GM21723 (cell line): ENCODE results near the gene CDCA7.
"Not testable (repeated sequence)": the region's sequence is repeated elsewhere in the genome, so short reads cannot be mapped to it uniquely, and the experiment has no call there.

Experiments
- ATAC-seq: cut with Tn5 transposase; IDR thresholded peaks from one replicate; pipeline ENCODE4 v1.9.1; 2021; ENCODE audit warnings: mild to moderate bottlenecking, moderate library complexity; ENCODE audit not compliant: unreplicated experiment

CDCA7 gene

DNA sequence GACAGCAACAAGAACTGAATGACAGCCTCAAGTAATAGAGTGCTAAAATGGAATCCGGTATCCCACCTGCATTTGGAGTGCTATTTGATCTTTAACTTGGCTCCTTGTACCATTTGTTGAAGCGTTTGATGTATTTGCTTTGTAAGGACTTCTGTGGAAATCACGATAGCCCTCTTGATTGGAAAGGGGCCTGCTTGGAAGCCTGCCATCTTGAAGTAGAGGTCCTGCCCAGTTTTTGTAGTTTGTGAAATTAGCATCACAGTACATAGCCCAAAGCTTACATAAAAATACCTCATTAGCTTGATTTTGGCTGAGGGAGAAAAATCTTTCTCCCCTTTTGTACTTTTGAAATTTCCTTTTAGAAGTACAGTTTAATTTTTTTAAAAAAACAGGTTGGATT is 2.7 kb downstream of the CDCA7 start:
- ATAC-seq = no peak

DNA sequence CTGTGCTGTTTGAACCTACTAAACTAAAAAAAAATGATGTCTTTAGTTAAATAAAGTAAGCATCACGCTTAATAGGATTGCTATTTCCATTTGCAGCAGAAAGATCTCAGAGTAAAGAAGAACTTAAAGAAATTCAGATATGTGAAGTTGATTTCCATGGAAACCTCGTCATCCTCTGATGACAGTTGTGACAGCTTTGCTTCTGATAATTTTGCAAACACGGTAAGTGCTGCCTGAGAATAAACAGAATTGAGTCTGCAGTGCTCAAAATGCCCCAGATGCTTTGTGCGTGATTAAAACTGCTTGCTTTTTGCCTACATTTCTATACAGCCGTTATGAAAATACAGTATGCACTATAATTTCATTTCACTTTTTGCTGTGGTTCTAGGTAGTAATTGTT is 3.9 kb downstream of the CDCA7 start:
- ATAC-seq = no peak

DNA sequence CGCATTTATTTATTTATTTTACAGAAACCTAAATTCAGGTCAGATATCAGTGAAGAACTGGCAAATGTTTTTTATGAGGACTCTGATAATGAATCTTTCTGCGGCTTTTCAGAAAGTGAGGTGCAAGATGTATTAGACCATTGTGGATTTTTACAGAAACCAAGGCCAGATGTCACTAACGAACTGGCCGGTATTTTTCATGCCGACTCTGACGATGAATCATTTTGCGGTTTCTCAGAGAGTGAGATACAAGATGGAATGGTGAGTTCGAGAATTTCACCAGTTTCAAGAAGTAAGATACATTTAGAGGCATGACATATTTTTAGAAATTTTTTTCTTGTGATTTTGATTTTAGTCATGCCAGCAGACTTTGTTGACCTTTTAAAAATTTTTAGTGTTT is 4.6 kb downstream of the CDCA7 start:
- ATAC-seq = peak; percentile 66

DNA sequence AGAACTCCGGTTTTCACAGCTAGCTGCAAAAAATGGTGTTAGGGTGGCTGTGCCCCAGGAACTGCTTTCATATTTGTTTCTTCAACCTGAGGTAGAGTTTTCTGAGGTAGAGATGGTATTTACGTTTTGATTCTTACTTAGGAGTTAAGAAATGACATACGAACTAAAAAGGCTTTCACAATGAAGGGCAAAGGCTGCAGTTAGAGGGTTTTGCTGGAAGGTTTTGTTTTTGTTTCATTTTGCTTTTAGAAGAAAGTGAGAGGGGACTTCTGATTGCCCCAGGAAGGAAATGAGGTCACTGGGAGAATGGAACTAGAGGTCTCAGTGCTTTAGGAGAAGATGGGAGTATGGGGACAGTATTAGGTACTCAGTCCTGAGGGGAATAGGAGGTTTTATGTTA is 15.5 kb downstream of the CDCA7 start:
- ATAC-seq = no peak

DNA sequence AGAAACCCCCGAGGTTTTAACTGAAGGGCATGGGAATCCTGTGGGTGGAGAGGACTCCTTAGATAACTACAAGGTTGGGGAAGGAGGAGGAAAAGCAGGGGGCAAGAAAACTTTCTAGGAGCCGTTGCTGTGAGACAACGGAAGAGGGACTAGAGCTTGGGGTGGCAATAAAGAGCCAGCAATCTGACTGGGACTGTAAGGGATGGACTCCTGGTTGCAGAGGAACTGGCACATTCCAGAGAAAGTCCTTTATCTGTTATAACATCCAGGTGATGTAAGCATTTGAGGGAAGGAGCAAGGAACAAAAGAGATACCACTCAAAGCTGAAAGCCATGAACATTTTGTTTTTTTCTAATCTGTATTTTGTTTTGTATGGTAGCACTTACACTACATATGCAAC is 16.4 kb downstream of the CDCA7 start:
- ATAC-seq = no peak

DNA sequence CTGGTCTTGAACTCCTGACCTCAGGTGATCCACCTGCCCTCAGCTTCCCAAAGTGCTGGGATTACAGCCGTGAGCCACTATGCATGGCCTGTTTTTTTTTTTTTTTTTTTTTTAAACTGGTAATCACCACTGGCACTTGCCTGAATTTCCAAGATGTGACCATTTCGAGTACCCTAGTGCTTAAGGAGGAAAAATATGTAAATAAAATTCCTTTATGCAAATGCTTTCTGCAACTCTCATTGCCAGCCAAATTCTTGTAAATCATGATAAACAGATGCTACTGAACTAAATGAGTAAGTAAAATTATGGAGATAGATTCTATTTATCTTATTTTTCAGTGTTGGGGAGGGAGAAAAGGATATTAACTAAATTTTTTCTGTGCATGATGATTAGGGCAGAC is 18.6 kb downstream of the CDCA7 start:
- ATAC-seq = no peak

DNA sequence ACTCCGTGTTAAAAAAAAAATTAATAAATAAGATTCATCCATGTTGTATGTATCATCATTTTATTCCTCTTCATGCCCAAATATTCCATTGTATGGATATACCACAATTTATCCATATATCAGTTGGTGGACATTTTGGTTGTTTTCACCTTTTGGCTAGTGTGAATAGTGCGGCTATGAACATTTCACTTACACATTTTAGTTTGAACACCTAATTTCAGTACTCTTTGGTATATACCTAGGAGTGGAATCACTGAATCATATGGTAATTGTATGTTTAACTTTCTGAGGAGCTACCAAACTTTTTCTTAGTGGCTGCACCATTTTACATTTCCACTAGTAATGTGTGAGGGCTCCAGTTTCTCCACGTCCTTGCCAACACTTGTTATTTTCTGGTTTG is 20.0 kb downstream of the CDCA7 start:
- ATAC-seq = no peak

DNA sequence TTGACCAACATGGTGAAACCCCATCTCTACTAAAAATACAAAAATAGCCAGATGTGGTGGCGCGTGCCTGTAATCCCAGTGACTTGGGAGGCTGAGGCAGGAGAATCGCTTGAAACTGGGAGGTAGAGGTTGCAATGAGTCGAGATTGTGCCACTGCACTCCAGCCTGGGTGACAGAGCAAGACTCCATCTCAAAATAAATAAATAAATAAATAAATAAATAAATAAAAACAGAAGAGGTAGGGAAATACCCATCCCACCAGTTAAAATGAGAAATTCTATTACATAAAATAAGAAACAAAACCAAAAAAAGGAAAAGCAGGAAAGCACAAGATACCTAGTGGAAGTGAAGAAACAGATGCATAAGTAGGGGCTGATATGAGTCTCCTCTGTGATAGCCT is 30.9 kb downstream of the CDCA7 start:
- ATAC-seq = not testable (repeated sequence)

DNA sequence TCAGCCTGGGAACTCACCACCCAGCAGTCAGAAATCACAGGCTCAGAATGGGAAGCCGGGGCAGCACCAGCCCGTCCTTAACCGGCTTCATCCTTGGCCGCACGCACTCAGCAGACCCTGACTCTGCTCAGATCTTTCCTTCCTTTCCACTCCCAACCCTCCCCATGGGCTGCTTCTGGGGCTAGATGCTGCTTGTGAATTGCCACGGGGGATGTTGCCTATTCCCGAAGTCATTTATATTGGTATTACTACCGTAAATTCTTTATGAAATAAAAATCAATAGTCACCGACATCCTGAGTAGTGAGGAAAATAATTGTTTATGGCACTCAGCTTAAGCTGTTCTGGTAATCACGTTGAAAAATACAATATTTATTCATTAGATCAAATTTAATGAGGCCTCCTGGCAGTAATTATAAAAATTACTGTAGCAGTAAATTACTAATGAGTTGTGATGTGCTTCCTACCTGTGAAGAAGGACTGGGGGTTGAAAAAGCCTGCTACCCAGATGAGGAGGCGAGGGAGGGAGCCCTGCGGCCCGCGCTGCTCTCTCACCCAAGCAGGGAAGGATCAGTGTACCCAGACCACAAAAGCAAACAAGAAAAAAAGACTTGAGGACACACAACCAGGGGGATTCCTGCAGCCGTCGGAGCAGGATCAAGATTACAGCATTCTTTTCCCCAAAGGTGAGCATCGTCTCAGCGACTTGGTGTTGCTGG is 31.5 kb downstream of the CDCA7 start:
- ATAC-seq = no peak

DNA sequence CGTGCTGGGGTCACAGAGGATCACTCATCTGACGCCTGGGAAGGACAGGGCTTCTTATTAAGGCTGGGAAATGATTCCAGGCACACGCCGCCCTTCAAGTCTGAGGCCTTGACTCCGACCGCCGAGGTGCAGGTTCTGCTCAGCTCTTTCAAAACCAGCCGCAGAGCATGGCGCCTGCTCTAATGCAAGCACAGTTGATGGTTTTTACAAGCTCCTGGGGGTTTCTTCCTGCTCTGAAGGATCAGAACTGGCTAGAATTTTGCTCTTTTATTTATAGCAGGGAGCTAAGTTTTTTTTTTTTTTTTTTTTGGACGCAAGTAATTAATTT is 32.0 kb downstream of the CDCA7 start:
- no peak for ATAC-seq

DNA sequence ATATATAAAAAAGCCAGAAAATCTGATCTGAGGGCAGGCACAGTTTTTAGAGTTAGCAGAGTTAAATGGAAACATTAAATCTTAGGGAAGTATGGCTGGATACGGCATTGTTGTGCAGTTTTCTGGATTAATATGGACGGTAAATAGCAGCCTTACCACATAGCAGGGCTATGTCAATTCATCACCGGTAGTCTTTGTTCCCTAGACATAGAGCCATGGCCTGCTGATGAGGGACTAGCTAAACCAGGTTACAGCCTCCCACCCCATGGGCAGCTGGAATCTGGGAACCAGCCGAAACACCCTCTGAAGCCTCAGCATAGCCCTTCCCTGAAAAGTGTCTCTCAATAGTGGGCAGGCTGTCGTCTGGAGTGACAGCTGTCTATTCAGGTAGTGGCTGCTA is 32.4 kb downstream of the CDCA7 start:
- no peak for ATAC-seq

DNA sequence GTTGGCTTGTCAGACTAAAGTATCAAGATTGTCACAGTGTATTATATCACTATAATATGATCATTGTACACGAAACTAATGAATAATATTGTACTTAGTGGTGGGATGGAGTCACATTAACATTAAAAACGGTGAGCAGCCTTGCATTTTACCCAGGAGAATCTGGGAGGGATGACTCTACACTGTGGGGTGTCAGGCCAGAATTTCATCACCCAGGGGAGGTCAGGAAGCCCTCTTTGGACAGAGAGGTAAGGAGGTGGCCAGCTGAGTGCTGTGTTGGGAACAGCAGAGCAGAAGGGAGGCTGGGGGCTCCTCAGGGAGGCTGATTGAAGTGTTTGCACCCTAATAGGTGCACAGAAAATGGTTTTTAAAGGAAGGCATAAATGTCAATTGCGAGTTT is 33.0 kb downstream of the CDCA7 start:
- ATAC-seq = no peak

DNA sequence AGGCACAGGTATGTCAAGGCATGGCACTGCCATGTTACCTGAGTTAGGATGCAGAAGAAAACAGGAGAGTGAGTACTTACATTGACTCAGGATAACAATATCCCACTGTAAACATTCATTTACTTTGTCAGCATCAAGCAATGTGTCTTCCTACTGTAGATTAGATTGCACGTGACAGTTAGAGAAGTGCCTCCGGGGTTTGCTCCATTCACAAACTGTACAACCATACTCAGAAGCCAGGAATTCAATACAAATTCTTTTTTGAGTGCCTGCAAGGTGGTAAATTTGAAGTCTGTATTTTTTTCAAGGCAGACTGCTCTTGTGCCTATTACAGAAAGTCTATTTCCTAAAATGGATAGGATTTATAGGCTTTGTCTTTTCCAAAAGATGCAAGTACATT is 34.1 kb downstream of the CDCA7 start:
- ATAC-seq = no peak

DNA sequence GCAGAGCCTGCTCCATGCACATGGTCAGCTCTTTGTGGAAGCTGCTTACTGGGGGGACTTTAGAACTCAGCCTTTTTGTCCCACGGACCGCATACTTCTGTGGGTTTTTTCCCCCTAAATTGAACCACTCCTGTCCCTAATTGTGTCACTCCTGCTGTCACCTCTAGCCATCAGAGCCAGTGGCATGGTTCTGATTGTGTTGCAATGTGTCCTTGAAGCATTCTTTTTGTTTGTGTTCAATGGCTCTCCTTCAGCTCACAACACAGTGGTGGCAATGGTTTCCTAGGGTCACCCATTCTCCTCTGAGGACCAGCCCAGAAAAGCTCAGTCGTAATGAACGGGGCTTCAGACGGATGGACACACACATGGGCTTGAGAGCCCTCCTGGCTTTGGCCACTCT is 35.4 kb downstream of the CDCA7 start:
- ATAC-seq = no peak

DNA sequence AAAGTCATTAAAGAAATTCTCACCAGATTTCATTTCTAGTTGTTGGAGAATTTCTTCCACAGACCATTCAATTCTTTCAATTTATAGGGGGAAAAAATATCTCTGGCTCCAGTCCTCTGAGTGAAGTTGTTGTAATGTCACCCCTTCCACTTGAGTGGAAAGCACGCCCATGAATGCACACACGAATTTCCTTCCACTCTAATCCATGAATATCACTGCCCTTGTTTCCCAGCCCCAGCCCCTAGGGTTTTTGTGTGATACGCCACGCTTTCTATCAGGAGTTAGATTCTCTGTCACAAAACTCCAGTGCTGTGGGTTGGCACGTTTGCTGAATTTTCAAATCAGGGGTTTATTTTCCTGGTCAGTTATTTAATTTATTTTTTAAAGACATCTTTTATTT is 38.1 kb downstream of the CDCA7 start:
- no peak for ATAC-seq

DNA sequence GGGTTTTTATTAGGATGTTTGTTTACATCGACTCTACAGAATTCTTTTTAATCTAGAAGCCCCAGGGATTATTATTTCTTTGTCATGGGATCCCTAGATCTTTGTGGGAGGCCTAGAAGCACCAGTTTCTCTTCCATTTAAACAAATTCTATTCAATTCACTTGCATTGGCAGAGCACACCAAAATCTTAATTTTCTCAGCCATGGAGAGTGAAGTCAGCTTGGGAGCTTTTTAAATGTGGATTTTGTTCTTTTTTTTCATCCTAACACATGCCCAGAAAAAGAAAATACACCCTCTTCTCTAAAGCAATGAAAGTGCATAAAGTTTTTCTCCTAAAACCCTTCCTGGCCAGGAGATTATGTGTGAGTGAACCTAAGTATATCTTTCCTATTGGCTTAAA is 38.5 kb downstream of the CDCA7 start:
- ATAC-seq = no peak

DNA sequence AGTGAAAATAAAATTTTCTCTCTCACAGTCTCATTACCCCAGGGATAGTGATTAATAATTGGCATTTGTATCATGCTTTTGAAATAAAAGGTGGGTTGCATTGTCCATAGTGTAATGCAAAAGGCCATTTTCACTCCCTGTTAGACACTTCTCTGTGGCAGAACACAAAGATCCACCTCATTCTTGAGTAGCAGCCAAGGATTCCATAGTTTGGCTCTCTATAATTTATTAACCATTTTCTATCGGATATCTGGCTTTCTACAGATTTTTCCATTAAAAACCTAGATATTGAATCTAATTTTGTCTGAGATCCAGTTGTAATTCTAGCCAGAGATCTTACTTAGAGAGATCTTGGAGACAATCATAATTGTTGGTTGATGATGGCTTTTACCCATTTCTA is 39.0 kb downstream of the CDCA7 start:
- no peak for ATAC-seq

DNA sequence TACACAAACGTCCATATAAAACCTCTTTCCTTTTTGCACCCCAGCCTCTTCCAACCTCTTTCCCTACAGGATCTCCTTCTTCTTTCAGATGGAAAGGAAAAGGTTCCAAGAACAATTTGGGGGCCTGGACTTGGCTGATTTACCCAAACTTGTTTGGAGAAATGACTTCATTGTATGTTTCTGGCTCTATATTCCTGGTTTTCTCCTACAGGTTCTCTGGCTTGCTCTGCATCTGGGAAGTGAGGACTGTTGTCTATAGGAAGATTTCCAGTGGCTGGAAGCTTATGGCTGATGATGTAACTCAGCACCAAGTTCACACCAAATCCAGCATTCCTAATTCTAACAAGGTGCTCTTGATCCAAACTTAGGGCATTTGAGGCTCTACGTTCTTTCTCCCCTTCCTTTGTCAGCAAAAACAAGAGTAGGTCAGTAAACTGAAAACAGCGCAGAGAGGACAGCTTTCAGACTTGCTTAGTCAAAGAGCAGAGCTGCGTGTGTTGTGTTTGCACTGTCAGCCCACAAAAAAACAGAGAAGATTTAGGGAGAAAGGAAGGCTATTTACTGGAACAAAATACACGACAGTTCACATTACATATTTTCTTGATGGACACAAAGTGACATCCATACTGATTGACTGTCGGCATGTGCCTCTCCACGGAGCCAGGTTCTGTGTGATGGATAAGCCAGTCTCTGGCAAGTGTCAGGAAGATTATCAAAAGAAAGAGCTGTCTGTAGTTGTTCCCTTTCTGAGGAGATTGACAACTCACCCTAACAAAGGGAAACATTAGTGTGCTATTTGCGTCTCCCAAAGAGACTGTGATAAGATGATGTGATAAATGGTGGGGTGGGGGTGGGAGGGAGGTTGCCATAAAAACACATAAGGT is 39.7 kb downstream of the CDCA7 start:
- no peak for ATAC-seq

DNA sequence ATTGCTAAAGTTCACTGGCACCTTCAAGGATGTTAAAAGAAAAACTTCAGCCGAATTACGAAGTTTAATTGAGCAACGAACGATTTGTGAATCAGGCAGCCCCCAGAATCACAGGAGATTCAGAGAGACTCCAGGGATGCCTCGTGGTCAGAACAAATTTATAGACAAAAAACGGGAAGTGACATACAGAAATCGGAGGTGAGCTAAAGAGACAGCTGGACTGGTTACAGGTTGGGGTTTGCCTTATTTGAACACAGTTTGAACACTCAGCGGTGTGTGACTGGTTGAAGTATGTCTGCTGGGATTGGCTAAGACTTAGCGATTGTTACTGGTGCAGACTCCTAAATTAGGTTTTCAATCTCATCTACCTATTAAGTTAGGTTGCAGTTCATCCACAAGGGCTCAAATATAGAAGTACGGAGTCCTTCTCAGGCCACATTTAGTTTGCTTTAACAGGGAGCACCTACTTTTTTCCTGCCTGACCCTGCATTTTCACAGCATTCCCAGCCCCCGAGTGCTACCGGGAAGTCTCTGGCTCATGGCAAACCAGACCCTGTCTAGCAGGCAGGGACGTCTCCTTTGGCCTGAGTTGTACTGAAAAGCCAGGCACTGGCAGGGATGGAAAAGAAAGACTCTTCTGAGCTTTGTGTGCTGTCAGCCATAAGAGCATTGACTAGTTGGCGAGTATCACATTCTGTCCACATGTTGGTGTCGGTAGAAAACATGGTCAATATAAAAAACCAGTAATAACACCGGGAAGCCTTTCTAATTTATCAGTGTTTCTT is 41.1 kb downstream of the CDCA7 start:
- ATAC-seq = no peak

DNA sequence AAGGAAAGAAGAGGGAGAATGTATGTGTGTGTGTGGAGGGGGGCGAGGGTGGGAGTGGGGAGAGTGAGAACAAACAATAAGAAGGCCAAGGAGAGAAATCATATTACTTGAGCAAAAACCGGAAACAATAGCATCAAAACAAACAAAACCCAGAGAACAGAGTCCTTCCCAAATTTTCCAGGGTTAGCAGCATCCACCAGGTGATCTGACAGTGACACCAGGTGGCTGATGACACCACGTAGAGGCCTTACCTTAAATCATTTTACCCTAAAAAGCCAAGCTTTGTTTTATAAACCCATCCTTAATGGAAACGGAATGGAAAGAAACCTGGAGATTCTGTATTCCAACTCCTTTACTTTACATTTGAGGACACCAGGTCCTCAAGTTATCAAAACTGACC is 42.9 kb downstream of the CDCA7 start:
- no peak for ATAC-seq

DNA sequence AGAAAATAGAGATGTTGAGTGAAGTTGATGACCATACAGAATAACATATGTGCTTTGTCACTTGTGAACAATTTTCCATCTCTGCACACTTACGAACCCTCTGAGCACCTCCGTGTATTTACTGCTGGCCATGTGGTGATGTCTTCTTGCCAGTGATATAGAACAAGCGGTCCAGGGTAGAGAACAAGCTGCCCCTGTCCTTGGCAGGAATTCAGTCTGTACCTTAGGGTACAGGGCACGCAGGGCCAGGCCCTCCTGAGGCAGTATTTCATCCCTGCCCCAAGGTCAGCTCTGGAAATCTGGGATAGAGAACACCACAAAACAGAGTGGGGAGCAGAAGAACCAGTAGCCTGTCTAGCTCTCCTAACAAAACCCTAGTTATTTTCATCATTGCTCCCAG is 44.6 kb downstream of the CDCA7 start:
- no peak for ATAC-seq

DNA sequence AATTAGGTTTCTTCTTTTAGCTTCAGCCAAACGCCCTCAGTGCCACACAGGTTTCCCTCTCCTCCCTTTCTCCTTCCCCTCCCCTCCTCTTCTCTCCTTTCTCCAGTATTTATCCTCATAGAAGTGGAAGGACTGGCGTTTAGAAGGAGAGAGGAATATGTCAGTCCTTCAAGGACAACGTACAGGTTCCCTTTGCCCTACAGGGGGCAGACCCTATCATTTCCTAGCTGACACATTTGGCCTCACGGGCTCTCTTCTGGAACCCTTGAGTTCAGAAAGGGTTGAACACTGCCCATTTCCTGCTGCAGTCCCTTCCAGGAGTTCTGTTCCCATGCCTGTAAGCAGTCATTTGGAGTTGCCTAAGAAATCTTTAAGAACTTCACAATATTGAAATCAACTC is 46.1 kb downstream of the CDCA7 start:
- ATAC-seq = no peak
